ENCODE data around the gene ASCC1. TPM values are rescaled to one million over a fixed set of nuclear protein-coding genes. Genes with fewer than 3 reads are reported as not detected.

ASCC1 gene
- total and polyA plus RNA-seq, 2 experiments from 2014 or later, result 13.7 to 37.2 TPM

DNA sequence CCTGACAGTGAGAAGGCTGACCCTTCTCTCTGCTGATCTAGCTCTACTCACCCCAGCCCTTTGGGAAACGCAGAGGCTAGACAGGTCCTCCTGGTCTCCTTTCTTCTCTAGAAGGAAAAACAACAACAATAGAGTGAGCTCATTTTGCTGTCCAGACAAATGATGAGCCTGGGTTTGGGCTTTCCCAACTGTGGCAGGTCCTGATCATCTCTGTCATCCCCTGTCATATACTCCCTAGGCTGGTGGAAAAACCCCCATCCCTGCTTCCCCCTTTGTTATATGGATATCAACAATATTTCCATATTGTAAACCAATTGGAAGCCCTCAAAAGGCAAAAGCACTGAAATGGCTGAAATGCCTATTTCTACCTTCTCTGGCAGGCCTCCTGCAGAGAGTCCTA lies 48.5 kb upstream of the ASCC1 start (continued):
- TF ChIP-seq, protein P1, sequence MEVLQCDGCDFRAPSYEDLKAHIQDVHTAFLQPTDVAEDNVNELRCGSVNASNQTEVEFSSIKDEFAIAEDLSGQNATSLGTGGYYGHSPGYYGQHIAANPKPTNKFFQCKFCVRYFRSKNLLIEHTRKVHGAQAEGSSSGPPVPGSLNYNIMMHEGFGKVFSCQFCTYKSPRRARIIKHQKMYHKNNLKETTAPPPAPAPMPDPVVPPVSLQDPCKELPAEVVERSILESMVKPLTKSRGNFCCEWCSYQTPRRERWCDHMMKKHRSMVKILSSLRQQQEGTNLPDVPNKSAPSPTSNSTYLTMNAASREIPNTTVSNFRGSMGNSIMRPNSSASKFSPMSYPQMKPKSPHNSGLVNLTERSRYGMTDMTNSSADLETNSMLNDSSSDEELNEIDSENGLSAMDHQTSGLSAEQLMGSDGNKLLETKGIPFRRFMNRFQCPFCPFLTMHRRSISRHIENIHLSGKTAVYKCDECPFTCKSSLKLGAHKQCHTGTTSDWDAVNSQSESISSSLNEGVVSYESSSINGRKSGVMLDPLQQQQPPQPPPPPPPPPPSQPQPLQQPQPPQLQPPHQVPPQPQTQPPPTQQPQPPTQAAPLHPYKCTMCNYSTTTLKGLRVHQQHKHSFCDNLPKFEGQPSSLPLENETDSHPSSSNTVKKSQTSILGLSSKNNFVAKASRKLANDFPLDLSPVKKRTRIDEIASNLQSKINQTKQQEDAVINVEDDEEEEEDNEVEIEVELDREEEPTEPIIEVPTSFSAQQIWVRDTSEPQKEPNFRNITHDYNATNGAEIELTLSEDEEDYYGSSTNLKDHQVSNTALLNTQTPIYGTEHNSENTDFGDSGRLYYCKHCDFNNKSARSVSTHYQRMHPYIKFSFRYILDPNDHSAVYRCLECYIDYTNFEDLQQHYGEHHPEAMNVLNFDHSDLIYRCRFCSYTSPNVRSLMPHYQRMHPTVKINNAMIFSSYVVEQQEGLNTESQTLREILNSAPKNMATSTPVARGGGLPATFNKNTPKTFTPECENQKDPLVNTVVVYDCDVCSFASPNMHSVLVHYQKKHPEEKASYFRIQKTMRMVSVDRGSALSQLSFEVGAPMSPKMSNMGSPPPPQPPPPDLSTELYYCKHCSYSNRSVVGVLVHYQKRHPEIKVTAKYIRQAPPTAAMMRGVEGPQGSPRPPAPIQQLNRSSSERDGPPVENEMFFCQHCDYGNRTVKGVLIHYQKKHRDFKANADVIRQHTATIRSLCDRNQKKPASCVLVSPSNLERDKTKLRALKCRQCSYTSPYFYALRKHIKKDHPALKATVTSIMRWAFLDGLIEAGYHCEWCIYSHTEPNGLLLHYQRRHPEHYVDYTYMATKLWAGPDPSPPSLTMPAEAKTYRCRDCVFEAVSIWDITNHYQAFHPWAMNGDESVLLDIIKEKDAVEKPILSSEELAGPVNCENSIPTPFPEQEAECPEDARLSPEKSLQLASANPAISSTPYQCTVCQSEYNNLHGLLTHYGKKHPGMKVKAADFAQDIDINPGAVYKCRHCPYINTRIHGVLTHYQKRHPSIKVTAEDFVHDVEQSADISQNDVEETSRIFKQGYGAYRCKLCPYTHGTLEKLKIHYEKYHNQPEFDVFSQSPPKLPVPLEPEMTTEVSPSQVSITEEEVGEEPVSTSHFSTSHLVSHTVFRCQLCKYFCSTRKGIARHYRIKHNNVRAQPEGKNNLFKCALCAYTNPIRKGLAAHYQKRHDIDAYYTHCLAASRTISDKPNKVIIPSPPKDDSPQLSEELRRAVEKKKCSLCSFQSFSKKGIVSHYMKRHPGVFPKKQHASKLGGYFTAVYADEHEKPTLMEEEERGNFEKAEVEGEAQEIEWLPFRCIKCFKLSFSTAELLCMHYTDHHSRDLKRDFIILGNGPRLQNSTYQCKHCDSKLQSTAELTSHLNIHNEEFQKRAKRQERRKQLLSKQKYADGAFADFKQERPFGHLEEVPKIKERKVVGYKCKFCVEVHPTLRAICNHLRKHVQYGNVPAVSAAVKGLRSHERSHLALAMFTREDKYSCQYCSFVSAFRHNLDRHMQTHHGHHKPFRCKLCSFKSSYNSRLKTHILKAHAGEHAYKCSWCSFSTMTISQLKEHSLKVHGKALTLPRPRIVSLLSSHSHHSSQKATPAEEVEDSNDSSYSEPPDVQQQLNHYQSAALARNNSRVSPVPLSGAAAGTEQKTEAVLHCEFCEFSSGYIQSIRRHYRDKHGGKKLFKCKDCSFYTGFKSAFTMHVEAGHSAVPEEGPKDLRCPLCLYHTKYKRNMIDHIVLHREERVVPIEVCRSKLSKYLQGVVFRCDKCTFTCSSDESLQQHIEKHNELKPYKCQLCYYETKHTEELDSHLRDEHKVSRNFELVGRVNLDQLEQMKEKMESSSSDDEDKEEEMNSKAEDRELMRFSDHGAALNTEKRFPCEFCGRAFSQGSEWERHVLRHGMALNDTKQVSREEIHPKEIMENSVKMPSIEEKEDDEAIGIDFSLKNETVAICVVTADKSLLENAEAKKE (CRISPR knock-in tag; IDR thresholded peaks at IDR 0.05), result no peak
- TF ChIP-seq ZNF114 (CRISPR knock-in tag; IDR thresholded peaks at IDR 0.05) (no peak), ZNF331 (CRISPR knock-in tag; IDR thresholded peaks at IDR 0.05; ENCODE audit: low read depth) (no peak), NANOG (IDR thresholded peaks at IDR 0.05; ENCODE audit: borderline replicate concordance) (no peak)
- TF ChIP-seq, protein P2, sequence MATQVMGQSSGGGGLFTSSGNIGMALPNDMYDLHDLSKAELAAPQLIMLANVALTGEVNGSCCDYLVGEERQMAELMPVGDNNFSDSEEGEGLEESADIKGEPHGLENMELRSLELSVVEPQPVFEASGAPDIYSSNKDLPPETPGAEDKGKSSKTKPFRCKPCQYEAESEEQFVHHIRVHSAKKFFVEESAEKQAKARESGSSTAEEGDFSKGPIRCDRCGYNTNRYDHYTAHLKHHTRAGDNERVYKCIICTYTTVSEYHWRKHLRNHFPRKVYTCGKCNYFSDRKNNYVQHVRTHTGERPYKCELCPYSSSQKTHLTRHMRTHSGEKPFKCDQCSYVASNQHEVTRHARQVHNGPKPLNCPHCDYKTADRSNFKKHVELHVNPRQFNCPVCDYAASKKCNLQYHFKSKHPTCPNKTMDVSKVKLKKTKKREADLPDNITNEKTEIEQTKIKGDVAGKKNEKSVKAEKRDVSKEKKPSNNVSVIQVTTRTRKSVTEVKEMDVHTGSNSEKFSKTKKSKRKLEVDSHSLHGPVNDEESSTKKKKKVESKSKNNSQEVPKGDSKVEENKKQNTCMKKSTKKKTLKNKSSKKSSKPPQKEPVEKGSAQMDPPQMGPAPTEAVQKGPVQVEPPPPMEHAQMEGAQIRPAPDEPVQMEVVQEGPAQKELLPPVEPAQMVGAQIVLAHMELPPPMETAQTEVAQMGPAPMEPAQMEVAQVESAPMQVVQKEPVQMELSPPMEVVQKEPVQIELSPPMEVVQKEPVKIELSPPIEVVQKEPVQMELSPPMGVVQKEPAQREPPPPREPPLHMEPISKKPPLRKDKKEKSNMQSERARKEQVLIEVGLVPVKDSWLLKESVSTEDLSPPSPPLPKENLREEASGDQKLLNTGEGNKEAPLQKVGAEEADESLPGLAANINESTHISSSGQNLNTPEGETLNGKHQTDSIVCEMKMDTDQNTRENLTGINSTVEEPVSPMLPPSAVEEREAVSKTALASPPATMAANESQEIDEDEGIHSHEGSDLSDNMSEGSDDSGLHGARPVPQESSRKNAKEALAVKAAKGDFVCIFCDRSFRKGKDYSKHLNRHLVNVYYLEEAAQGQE (IDR thresholded peaks at IDR 0.05; ENCODE audit: unreplicated experiment), result no peak
- TF ChIP-seq, protein P3, sequence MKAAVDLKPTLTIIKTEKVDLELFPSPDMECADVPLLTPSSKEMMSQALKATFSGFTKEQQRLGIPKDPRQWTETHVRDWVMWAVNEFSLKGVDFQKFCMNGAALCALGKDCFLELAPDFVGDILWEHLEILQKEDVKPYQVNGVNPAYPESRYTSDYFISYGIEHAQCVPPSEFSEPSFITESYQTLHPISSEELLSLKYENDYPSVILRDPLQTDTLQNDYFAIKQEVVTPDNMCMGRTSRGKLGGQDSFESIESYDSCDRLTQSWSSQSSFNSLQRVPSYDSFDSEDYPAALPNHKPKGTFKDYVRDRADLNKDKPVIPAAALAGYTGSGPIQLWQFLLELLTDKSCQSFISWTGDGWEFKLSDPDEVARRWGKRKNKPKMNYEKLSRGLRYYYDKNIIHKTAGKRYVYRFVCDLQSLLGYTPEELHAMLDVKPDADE (IDR thresholded peaks at IDR 0.05), result no peak

All from GM23338 (cell line).